22Rv1 (cell line): Measurements from ENCODE around the gene PLEK.

ENCODE experiments used
- ZFX ChIP-seq: fragments of 450-650 bp; IDR thresholded peaks from 2 replicates; pipeline ENCODE4 v1.6.1; 2017; ENCODE audit warnings: antibody characterized with exemption, borderline replicate concordance
- TF ChIP-seq, protein P1 (sequence below): fragments of 450-650 bp; IDR thresholded peaks from 2 replicates; pipeline ENCODE4 v1.5.1; 2017; ENCODE audit warnings: mild to moderate bottlenecking

DNA sequence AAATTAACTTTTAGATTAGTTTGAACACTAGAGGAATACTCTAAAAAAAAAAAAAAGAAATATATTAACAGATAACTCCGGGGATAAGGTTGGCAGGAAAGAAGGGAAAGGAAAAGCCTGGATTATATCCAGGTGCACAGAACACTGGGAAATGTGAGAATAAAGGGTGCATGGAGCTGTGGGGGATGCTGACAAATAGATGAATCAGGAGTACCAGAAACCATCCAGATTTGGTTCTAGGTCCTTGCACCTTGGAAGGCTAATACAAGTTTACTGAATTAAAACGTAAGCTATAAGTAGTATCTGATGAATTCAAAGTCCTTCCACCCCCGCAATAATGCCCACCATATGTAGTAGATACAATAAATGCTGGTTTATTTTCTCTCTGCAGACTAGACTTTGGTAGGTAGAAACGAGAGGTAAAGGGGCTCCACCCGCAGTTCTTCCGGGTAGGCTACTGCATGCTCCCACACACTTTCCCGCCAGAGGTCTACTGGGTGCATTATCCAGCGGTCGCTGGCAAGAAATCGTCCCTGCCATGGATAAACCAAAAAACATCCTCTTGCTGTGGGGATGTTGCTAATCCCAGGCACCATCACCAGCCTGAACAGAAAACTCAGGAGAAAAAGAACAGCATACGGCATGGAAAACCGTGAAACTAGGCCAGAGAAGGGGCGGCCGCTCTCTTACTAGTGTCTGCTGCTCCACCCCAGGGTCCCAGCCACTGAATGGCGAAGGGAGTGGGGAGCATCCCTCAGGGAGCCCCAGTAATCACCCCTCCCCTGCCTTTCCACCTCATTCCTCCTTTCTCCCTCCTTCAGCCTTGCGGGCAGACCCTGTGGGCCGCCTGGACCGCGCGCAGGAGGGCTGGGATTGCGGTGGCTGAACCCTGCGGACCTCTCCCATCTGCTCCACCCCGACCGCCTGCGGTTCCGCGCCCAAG lies 46.8 kb upstream of the PLEK start:
- TF ChIP-seq, protein P1, sequence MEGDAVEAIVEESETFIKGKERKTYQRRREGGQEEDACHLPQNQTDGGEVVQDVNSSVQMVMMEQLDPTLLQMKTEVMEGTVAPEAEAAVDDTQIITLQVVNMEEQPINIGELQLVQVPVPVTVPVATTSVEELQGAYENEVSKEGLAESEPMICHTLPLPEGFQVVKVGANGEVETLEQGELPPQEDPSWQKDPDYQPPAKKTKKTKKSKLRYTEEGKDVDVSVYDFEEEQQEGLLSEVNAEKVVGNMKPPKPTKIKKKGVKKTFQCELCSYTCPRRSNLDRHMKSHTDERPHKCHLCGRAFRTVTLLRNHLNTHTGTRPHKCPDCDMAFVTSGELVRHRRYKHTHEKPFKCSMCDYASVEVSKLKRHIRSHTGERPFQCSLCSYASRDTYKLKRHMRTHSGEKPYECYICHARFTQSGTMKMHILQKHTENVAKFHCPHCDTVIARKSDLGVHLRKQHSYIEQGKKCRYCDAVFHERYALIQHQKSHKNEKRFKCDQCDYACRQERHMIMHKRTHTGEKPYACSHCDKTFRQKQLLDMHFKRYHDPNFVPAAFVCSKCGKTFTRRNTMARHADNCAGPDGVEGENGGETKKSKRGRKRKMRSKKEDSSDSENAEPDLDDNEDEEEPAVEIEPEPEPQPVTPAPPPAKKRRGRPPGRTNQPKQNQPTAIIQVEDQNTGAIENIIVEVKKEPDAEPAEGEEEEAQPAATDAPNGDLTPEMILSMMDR: no peak
- TF ChIP-seq ZFX: no peak
